ENCODE data around the gene WDR72. TPM values are rescaled to one million over a fixed set of nuclear protein-coding genes. Genes with fewer than 3 reads are reported as not detected.

The WDR72 gene
- total and polyA plus RNA-seq, 2 of the 4 experiments (the other 2 are of a cell fraction): not detected

DNA sequence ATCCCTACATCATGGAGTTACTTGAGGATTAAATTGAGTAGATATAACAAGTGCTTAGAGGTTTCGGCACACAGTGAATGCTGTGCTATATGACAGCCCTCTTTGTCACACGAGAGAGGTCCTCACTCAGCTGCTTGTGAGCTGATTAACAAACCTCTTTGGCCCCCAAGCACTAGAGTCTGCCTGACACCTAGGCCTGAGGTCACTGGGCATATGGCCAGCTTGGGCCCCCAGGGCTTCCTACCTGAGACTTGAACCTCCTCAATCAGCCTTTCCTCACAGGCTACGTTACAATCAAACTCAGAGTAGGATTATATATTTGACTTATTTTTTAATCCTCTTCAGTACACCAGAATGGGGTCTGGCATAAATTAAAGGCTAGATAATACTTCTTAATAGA, 88.8 kb downstream of the WDR72 start:
- Histone ChIP-seq H2BK120ac (ENCODE audit: low read depth, low read length) (no peak overlapping the region), H4K20me1 (ENCODE audit: insufficient read depth, low read length) (no peaks in the 10 kb centered on the region), H2AK5ac (ENCODE audit: low read depth, low read length) (no peak overlapping the region), H3K79me1 (ENCODE audit: low read depth in 1 of 2, low read length in 2 of 2) (no peaks in the 10 kb centered on the region), H3K9ac (ENCODE audit: low read depth, low read length) (no peak overlapping the region), H3K4me1 (ENCODE audit: control insufficient read depth, insufficient read depth, low read length) (no peaks in the 10 kb centered on the region), H3K36me3 (ENCODE audit: control insufficient read depth, insufficient read depth, low read length) (no peaks in the 10 kb centered on the region), H4K5ac (ENCODE audit: low read depth, low read length) (no peak overlapping the region), H3K4me2 (ENCODE audit: low read depth, low read length) (no peak overlapping the region), H2AK9ac (replicated peaks; ENCODE audit: low read depth, low read length, poor library complexity) (no peak overlapping the region), H3K27ac (ENCODE audit: insufficient read depth, low read length) (no peak overlapping the region), H3K27me3 (ENCODE audit: control insufficient read depth, insufficient read depth, low read length) (no peaks in the 10 kb centered on the region), H3K18ac (ENCODE audit: low read depth, low read length) (no peak overlapping the region), H3K9me3 (ENCODE audit: control insufficient read depth, insufficient read depth, low read length) (peaks cover 2% of the 10 kb centered on the region), H4K8ac (ENCODE audit: low read depth in 2 of 2, low read length in 2 of 2) (no peak overlapping the region), H3K56ac (ENCODE audit: extremely low read depth, insufficient read depth, low read length) (no peak overlapping the region), H2AFZ (replicated peaks; ENCODE audit: low read length, poor library complexity) (no peak overlapping the region), H2BK5ac (ENCODE audit: low read depth, low read length, poor library complexity, severe bottlenecking) (no peak overlapping the region), H3K4me3 (ENCODE audit: insufficient read depth, low read depth, low read length) (no peak overlapping the region), H3K23ac (ENCODE audit: low read depth, low read length) (no peak overlapping the region), H2BK15ac (ENCODE audit: low read depth, low read length) (no peak overlapping the region), H3K14ac (replicated peaks; ENCODE audit: low read depth, low read length) (no peak overlapping the region), H3K9me1 (ENCODE audit: insufficient read depth, low read length) (no peaks in the 10 kb centered on the region), H3K4ac (ENCODE audit: low read depth, low read length) (no peak overlapping the region), H4K91ac (ENCODE audit: insufficient read depth, low read depth, low read length) (no peak overlapping the region), H2BK20ac (ENCODE audit: low read depth, low read length) (no peak overlapping the region)
- dilution Hi-C loops (cut with HindIII; ENCODE audit: low sequenced_read_pairs, unreplicated experiment) (no loop called here), intact Hi-C loops (cut with micrococcal nuclease) (no loop called here), in situ Hi-C loops (cut with MboI; ENCODE audit: low sequenced_read_pairs) (no loop called here)
- BruUV-seq (replicated peaks): no TSS peak
- no CpG with 5 or more reads among the region's 3 CpGs for WGBS, 2 experiments (ENCODE audit: extremely low coverage in 2 of 2, insufficient read length in 1 of 2)
- DNase-seq (no peak), ATAC-seq (ENCODE audit: low read depth) (no peak)
- ChIA-PET POLR2A (ENCODE audit: unreplicated experiment) (no interaction called here), CTCF (no interaction called here)
- TF ChIP-seq RAD21 (IDR thresholded peaks at IDR 0.05; ENCODE audit: low read length) (no peak), MAFK (IDR thresholded peaks at IDR 0.05; ENCODE audit: low read depth, low read length) (no peak), POLR2A (IDR thresholded peaks at IDR 0.05; ENCODE audit: low read depth, low read length) (no peak), FOS (IDR thresholded peaks at IDR 0.05; ENCODE audit: low read depth, low read length) (no peak), RFX5 (IDR thresholded peaks at IDR 0.05; ENCODE audit: low read depth, low read length) (no peak), SMC3 (IDR thresholded peaks at IDR 0.05; ENCODE audit: low read depth, low read length) (no peak), RCOR1 (IDR thresholded peaks at IDR 0.05; ENCODE audit: insufficient replicate concordance, low read length) (no peak), MXI1 (IDR thresholded peaks at IDR 0.05; ENCODE audit: borderline replicate concordance, low read depth, low read length) (no peak), BHLHE40 (IDR thresholded peaks at IDR 0.05; ENCODE audit: low read depth, low read length) (no peak)
- TF ChIP-seq, protein P1, sequence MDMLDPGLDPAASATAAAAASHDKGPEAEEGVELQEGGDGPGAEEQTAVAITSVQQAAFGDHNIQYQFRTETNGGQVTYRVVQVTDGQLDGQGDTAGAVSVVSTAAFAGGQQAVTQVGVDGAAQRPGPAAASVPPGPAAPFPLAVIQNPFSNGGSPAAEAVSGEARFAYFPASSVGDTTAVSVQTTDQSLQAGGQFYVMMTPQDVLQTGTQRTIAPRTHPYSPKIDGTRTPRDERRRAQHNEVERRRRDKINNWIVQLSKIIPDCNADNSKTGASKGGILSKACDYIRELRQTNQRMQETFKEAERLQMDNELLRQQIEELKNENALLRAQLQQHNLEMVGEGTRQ (IDR thresholded peaks at IDR 0.05; ENCODE audit: low read depth, low read length): no peak
- TF ChIP-seq, protein P2, sequence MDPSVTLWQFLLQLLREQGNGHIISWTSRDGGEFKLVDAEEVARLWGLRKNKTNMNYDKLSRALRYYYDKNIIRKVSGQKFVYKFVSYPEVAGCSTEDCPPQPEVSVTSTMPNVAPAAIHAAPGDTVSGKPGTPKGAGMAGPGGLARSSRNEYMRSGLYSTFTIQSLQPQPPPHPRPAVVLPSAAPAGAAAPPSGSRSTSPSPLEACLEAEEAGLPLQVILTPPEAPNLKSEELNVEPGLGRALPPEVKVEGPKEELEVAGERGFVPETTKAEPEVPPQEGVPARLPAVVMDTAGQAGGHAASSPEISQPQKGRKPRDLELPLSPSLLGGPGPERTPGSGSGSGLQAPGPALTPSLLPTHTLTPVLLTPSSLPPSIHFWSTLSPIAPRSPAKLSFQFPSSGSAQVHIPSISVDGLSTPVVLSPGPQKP (IDR thresholded peaks at IDR 0.05; ENCODE audit: borderline replicate concordance, low read depth, low read length): no peak
- TF ChIP-seq, protein P3, sequence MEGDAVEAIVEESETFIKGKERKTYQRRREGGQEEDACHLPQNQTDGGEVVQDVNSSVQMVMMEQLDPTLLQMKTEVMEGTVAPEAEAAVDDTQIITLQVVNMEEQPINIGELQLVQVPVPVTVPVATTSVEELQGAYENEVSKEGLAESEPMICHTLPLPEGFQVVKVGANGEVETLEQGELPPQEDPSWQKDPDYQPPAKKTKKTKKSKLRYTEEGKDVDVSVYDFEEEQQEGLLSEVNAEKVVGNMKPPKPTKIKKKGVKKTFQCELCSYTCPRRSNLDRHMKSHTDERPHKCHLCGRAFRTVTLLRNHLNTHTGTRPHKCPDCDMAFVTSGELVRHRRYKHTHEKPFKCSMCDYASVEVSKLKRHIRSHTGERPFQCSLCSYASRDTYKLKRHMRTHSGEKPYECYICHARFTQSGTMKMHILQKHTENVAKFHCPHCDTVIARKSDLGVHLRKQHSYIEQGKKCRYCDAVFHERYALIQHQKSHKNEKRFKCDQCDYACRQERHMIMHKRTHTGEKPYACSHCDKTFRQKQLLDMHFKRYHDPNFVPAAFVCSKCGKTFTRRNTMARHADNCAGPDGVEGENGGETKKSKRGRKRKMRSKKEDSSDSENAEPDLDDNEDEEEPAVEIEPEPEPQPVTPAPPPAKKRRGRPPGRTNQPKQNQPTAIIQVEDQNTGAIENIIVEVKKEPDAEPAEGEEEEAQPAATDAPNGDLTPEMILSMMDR (conservative IDR thresholded peaks at IDR 0.05; ENCODE audit: low read depth, low read length): no peak

Data from IMR-90 (cell line).